ENCODE results near the gene TRAF7. TPM values are rescaled to one million over a fixed set of nuclear protein-coding genes. Genes with fewer than 3 reads are reported as not detected.

TRAF7 gene
- total RNA-seq, 1 experiment from 2014 or later: 160 TPM

GRCh38 chr16:2186505-2186904 is 30.9 kb downstream of the TRAF7 start:
- Histone ChIP-seq H3K4me3 (replicated peaks in 1 of 2; ENCODE audit: low read depth in 1 of 2, low read length in 2 of 2) (no peak overlapping the region), H3K4me1 (ENCODE audit: control insufficient read depth in 1 of 2, insufficient read depth in 2 of 2, low read length in 2 of 2) (no peaks in the 10 kb centered on the region), H3K27ac (ENCODE audit: low read depth, low read length) (no peak overlapping the region), H3K9ac (ENCODE audit: low read length) (no peak overlapping the region), H3K79me2 (ENCODE audit: insufficient read depth, low read length) (no peaks in the 10 kb centered on the region), H3K4me2 (ENCODE audit: low read length) (no peak overlapping the region), H4K20me1 (ENCODE audit: insufficient read depth) (no peaks in the 10 kb centered on the region), H3K27me3 (ENCODE audit: insufficient read depth, low read length) (no peaks in the 10 kb centered on the region), H3K36me3 (ENCODE audit: control insufficient read depth in 1 of 2, insufficient read depth in 2 of 2, low read length in 2 of 2) (no peaks in the 10 kb centered on the region), H2AFZ (ENCODE audit: low read depth, low read length, poor library complexity, severe bottlenecking) (no peak overlapping the region), H3K9me3 (ENCODE audit: control insufficient read depth in 1 of 2, insufficient read depth in 1 of 2, low read depth in 1 of 2, low read length in 2 of 2) (no peaks in the 10 kb centered on the region), H3K9me2 (ENCODE audit: insufficient read depth) (no peaks in the 10 kb centered on the region)
- intact Hi-C loops (cut with micrococcal nuclease): no loop called here
- ChIA-PET RAD21 (ENCODE audit: low non-redundant PET in 1 of 2, low total read pairs in 2 of 2, uncharacterized antibody in 2 of 2, unreplicated experiment in 2 of 2) (no interaction called here), CTCF (no interaction called here), POLR2A (no interaction called here)
- BruUV-seq (replicated peaks): no TSS peak
- DNase-seq (ENCODE audit: low read depth, low spot score) (no peak), ATAC-seq (no peak)
- TF ChIP-seq SP1 (IDR thresholded peaks at IDR 0.05; ENCODE audit: low read depth): no peak
- TF ChIP-seq POLR2AphosphoS5 (IDR thresholded peaks at IDR 0.05; ENCODE audit: low read depth, low read length): no peak
- no peak for TF ChIP-seq CTCF (IDR thresholded peaks at IDR 0.05 in 2 of 3, conservative IDR thresholded peaks at IDR 0.05 in 1 of 3; ENCODE audit: borderline replicate concordance in 1 of 3, insufficient read depth in 1 of 3, low read depth in 2 of 3, low read length in 2 of 3)
- TF ChIP-seq ZBTB33 (IDR thresholded peaks at IDR 0.05; ENCODE audit: extremely low read depth, insufficient replicate concordance, low read length): no peak
- no peak for TF ChIP-seq EGR1 (IDR thresholded peaks at IDR 0.05; ENCODE audit: low read depth)
- TF ChIP-seq TCF7L2 (IDR thresholded peaks at IDR 0.05; ENCODE audit: borderline replicate concordance, extremely low read depth, insufficient read depth, insufficient read length): no peak
- no peak for TF ChIP-seq EZH2phosphoT487 (IDR thresholded peaks at IDR 0.05; ENCODE audit: borderline replicate concordance)
- TF ChIP-seq JUND (IDR thresholded peaks at IDR 0.05): no peak
- no peak for TF ChIP-seq RAD21 (IDR thresholded peaks at IDR 0.05; ENCODE audit: low read depth)
- no peak for TF ChIP-seq ZNF274 (IDR thresholded peaks at IDR 0.05; ENCODE audit: low read depth, low read length)
- TF ChIP-seq ZFX (IDR thresholded peaks at IDR 0.05): no peak
- TF ChIP-seq CBX3 (IDR thresholded peaks at IDR 0.05; ENCODE audit: low read depth): no peak
- TF ChIP-seq FOSL1 (IDR thresholded peaks at IDR 0.05; ENCODE audit: low read depth): no peak
- no peak for TF ChIP-seq REST (IDR thresholded peaks at IDR 0.05; ENCODE audit: low read depth)
- no peak for TF ChIP-seq CEBPB (IDR thresholded peaks at IDR 0.05; ENCODE audit: low read depth)
- TF ChIP-seq SRF (IDR thresholded peaks at IDR 0.05; ENCODE audit: low read depth): no peak
- TF ChIP-seq POLR2A (IDR thresholded peaks at IDR 0.05; ENCODE audit: borderline replicate concordance, extremely low read depth, insufficient read depth, insufficient read length): no peak
- no peak for TF ChIP-seq YY1 (IDR thresholded peaks at IDR 0.05; ENCODE audit: extremely low read depth, insufficient replicate concordance, low read depth, low read length)
- TF ChIP-seq EZH2 (IDR thresholded peaks at IDR 0.05): no peak
